ENCODE results near the gene TREH.

Gene TREH

GRCh38 chr11:118608360-118609227, 70.9 kb downstream of the TREH start:
- peak; percentile 21 for DNase-seq

GRCh38 chr11:118607401-118608359, 71.8 kb downstream of the TREH start, which contains the start of gene PHLDB1:
Gene PHLDB1, plus strand, starts transcription at chr11:118607615. Its CDS starts 6,222 bp downstream, at chr11:118613837.
- DNase-seq, result peak; percentile 48

Data from NCI-H345 (cell line).